ENCODE data around the gene ST6GAL2. TPM values are rescaled to one million over a fixed set of nuclear protein-coding genes. Genes with fewer than 3 reads are reported as not detected.

Gene ST6GAL2
- polyA plus RNA-seq, 1 donor (not counting 4 experiments of a cell fraction or from before 2014, with no cell fraction given) = 0.14 TPM

DNA sequence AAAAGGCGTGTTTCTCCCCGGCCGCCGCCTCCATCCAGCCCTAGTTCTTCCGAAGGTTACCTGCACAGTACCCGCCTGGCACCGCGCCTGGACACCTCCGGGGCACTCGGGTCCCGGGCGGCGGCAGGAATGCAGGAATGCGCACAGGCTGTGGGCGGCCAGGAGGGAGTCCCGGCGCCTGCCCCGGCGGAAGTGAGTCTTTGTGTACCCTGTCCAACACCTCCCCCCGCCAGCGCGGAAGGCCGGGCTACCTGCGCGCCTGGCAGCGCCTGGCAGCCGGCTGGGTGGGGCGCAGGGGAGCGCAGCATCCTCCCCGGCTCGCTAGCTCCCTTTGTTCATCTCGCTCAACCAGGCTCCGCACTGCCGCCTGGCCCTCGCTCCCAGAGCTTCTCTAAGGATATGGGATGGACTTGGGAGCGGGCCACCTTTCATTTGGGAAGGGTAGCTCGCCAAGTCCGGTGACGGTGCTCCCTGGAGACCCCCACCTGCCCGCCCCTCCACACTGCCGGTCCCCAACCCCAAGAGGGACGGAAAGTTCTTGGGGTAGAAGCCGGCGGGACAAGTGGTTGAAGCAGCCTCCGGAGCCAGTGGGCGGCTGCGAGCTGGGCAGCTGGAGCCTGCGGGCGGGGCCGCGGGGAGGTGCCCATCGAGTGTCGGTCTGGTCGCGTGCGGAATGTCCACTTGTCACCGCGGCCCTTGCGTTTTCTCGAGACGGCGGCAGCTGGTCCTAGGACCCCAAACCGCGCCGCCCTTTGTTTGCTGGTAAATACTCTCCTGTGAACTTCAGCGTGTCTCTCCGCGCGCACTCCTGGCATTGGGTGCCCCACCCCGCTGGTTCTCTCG lies 1.2 kb upstream of the ST6GAL2 start:
- Histone ChIP-seq H3K4me2 (ENCODE audit: control insufficient read depth, extremely low read depth, insufficient read depth, low read depth, low read length) (peak overlapping the region; percentile 66), H4K20me1 (ENCODE audit: control insufficient read depth, extremely low read depth, insufficient read depth, low read length) (no peaks in the 10 kb centered on the region), H3K9ac (ENCODE audit: control insufficient read depth, extremely low read depth, insufficient read depth, low read length) (no peak overlapping the region), H2AFZ (ENCODE audit: control insufficient read depth, low read length) (peak overlapping the region; percentile 40), H3K4me3 (ENCODE audit: control insufficient read depth in 2 of 3, extremely low read depth in 1 of 3, insufficient read depth in 2 of 3, low read depth in 1 of 3, low read length in 3 of 3) (peak overlapping the region; percentile 33 to 65 (median 33)), H3K9me1 (ENCODE audit: control insufficient read depth, extremely low read depth, insufficient read depth, low read length) (no peaks in the 10 kb centered on the region), H3K9me3 (ENCODE audit: control insufficient read depth, low read depth, low read length) (no peaks in the 10 kb centered on the region), H3K27ac (ENCODE audit: control insufficient read depth, insufficient read depth, low read length) (no peak overlapping the region), H3K79me2 (ENCODE audit: control insufficient read depth, insufficient read depth, low read length) (no peaks in the 10 kb centered on the region), H3K4me1 (ENCODE audit: control insufficient read depth, extremely low read depth, insufficient read depth, low read length) (no peaks in the 10 kb centered on the region), H3K36me3 (ENCODE audit: control insufficient read depth in 2 of 2, extremely low read depth in 1 of 2, insufficient read depth in 2 of 2, low read length in 2 of 2) (no peaks in the 10 kb centered on the region), H3K27me3 (ENCODE audit: control insufficient read depth, extremely low read depth, insufficient read depth, low read length) (peaks cover 23% of the 10 kb centered on the region)
- dilution Hi-C loops (cut with MboI; ENCODE audit: extremely low pct_ligation_motif_present, low sequenced_read_pairs) = no loop called here
- DNase-seq (ENCODE audit: low read depth, low spot score) = no peak
- no peak for FAIRE-seq
- TF ChIP-seq, protein P1, sequence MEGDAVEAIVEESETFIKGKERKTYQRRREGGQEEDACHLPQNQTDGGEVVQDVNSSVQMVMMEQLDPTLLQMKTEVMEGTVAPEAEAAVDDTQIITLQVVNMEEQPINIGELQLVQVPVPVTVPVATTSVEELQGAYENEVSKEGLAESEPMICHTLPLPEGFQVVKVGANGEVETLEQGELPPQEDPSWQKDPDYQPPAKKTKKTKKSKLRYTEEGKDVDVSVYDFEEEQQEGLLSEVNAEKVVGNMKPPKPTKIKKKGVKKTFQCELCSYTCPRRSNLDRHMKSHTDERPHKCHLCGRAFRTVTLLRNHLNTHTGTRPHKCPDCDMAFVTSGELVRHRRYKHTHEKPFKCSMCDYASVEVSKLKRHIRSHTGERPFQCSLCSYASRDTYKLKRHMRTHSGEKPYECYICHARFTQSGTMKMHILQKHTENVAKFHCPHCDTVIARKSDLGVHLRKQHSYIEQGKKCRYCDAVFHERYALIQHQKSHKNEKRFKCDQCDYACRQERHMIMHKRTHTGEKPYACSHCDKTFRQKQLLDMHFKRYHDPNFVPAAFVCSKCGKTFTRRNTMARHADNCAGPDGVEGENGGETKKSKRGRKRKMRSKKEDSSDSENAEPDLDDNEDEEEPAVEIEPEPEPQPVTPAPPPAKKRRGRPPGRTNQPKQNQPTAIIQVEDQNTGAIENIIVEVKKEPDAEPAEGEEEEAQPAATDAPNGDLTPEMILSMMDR (optimal IDR thresholded peaks at IDR 0.05 in 1 of 3, IDR thresholded peaks at IDR 0.05 in 1 of 3, conservative IDR thresholded peaks at IDR 0.05 in 1 of 3; ENCODE audit: extremely low read depth in 1 of 3, insufficient read depth in 2 of 3, low read length in 3 of 3) = no peak
- no peak for TF ChIP-seq EZH2 (IDR thresholded peaks at IDR 0.05; ENCODE audit: low read length)

DNA sequence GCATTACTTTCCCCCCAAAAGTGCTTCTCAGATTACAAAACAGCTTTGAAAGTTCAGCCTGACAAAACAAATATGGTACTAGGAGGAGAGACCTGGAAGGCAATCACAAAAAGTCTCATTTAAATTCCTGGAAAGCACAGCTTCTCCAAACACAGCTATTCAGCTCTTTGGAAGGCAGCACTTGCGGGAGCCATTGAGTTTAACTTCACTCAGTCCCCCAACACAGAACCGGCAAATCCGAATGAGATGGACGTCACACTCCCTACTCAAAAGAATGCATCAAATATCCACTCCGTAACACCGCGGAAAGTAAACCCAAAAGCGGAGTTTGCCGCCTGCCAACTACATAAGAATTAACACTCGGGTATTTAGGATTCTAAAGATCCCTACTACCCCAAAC lies 638 bp downstream of the ST6GAL2 start:
- no peaks in the 10 kb centered on the region for H3K9me3 ChIP-seq (ENCODE audit: control insufficient read depth, low read depth, low read length)
- no peaks in the 10 kb centered on the region for H3K4me1 ChIP-seq (ENCODE audit: control insufficient read depth, extremely low read depth, insufficient read depth, low read length)
- no peaks in the 10 kb centered on the region for H3K36me3 ChIP-seq (ENCODE audit: control insufficient read depth in 2 of 2, extremely low read depth in 1 of 2, insufficient read depth in 2 of 2, low read length in 2 of 2)
- DNase-seq (ENCODE audit: low read depth, low spot score) (no peak), FAIRE-seq (no peak)
- peak; percentile 55 for TF ChIP-seq EZH2 (IDR thresholded peaks at IDR 0.05; ENCODE audit: low read length)
- TF ChIP-seq, protein P1 (optimal IDR thresholded peaks at IDR 0.05 in 1 of 3, IDR thresholded peaks at IDR 0.05 in 1 of 3, conservative IDR thresholded peaks at IDR 0.05 in 1 of 3; ENCODE audit: extremely low read depth in 1 of 3, insufficient read depth in 2 of 3, low read length in 3 of 3) = no peak
- H3K9ac ChIP-seq (ENCODE audit: control insufficient read depth, extremely low read depth, insufficient read depth, low read length) = no peak overlapping the region
- H3K4me2 ChIP-seq (ENCODE audit: control insufficient read depth, extremely low read depth, insufficient read depth, low read depth, low read length) = no peak overlapping the region
- H2AFZ ChIP-seq (ENCODE audit: control insufficient read depth, low read length) = no peak overlapping the region
- H3K27me3 ChIP-seq (ENCODE audit: control insufficient read depth, extremely low read depth, insufficient read depth, low read length) = peaks cover 23% of the 10 kb centered on the region
- no peaks in the 10 kb centered on the region for H3K9me1 ChIP-seq (ENCODE audit: control insufficient read depth, extremely low read depth, insufficient read depth, low read length)
- H3K79me2 ChIP-seq (ENCODE audit: control insufficient read depth, insufficient read depth, low read length) = no peaks in the 10 kb centered on the region
- H3K27ac ChIP-seq (ENCODE audit: control insufficient read depth, insufficient read depth, low read length) = no peak overlapping the region
- dilution Hi-C loops (cut with MboI; ENCODE audit: extremely low pct_ligation_motif_present, low sequenced_read_pairs) = no loop called here
- H4K20me1 ChIP-seq (ENCODE audit: control insufficient read depth, extremely low read depth, insufficient read depth, low read length) = no peaks in the 10 kb centered on the region
- H3K4me3 ChIP-seq (ENCODE audit: control insufficient read depth in 2 of 3, extremely low read depth in 1 of 3, insufficient read depth in 2 of 3, low read depth in 1 of 3, low read length in 3 of 3) = no peak overlapping the region

All from keratinocyte (primary cell).